Measurements from ENCODE around the gene MPZL2.

The MPZL2 gene

DNA sequence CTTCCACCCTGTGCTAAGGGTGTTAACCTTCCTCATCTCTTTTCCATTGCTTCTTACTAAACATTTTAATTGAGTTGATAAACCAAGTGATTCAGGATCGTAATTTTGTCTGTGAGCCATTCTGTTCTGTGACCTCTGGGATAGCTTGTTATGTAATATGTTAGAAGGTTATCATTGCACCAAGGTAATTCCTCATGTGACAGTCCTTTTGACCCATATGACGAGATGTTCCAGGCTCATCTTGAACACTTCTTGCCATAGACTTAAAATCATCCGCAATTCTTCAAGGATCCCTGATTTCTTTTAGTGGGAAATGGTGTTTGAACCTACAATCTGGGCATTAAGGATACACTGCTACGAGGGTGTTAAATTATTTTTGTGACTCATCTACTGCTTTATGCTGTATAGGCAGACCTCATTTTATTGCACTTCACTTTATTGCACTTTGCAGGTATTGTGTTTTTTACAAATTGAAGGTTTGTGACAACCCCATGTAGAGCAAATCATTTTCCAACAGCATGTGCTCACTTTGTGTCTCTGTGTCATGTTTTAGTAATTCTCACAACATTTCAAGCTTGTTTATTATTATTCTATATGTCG, 19.0 kb upstream of the MPZL2 start:
- no peak for DNase-seq

DNA sequence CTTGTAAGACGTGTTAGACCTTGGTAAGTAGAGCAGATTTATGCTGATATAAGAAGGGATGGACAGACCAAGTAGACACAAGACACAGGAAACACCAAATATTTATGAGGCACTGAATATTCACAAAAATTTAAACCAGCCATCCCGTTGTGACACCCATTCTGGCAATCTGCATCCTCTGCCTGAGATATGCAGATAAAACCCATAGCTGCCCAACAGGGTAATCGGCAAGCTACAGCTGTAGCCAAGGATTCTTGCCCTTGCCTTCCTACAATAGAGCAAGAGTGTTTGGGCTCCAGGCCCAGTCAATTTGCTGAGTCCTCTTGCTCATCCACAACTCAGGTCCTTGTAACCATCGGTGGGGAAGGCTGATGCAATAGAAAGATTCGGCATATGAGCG, 18.5 kb upstream of the MPZL2 start:
- DNase-seq: no peak

DNA sequence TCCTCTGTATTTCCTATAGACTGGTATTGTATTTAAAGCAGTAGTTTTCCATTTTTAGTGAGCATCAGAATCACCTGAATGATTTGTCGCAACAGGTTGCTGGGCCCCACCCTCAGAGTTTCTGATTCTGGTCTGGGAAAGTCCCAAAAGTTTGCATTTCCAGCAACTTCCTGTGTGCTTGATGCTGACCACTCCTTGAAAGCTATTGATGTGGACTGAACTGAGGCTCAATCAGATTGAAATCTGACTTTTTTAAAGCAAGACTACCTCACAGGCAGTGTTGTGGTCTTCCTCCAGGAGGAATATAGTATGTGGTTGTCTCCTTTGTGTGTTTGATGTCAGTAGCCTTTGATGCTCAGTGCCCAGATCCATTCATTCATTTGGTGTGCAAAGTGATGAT, 17.2 kb upstream of the MPZL2 start:
- no peak for DNase-seq

DNA sequence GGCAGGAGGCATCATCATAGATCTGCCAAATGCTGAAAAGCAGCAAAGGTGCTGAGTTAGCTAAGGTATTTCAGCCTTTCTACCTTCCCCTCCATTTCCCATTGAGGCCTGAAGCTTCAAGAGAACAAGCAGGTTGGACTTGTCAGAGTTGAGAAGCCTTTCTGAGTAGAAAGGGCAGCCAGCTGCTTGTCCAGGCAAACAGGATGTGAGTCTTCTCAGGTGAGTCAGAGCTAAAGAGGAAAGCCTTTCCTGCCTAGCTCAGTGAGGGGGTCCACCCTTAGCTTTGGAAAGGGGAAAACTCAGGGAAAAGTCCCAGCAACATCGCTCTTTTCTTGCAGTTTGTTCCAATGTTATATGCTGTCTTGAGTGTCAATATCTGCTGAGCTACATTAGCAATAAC, 13.2 kb upstream of the MPZL2 start:
- DNase-seq: no peak

DNA sequence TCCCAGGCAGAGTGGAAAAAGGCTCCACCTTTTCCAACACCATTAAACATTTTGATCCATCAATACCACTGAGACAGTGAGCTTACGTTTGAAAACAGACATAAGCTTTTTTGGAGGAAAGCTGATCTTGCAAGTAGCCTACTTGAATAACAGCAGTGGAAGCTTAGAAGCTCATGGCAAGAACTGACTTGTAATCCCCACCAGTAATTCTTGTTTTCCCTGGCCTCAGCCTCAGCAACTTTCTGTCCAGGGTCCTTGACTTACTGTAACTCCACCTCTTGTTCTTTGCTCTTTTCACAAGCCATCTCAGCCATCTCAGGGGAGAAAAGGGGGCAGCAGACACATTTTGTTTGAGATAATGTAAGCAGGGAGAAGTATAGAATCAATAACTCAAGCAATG, 12.3 kb upstream of the MPZL2 start:
- no peak for DNase-seq

DNA sequence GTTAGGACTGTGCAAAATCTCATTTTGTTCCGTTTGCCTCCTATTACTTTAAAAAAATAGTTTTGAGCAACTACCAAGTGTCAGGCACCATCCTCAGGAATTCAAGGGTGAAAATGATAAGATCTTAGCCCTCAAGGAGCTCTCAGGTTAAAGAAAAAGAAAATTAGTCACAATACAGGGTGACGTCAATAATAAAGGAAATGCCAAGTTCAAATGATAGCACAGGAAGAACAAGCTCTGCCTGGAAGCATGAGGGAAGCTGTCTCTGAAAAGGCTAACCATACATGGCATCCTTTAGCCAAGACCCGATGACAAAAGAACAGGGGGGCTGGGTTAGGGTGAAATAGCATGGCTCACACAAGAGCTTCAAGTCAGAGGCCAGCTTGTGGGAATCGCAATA, 11.1 kb upstream of the MPZL2 start:
- DNase-seq: no peak

DNA sequence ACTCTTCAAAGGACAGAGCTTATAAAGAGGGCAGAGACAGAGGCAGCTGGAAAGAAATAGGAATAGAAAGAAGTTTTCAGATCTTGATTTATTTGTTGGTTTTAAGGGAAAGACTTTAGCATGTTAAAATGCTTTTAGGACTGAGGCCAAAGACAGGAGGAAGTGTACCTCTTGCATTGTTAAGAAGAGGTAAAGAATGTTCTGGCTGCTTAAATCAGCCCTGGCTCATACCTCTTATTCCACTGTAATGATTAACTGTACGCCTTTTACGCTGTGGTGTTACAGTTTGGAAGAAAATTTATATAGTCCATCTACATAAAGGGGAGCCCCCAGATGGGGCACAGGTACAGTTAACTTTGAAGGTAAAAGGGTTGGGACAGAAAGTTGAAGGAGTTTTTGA, 10.1 kb upstream of the MPZL2 start:
- DNase-seq: no peak

DNA sequence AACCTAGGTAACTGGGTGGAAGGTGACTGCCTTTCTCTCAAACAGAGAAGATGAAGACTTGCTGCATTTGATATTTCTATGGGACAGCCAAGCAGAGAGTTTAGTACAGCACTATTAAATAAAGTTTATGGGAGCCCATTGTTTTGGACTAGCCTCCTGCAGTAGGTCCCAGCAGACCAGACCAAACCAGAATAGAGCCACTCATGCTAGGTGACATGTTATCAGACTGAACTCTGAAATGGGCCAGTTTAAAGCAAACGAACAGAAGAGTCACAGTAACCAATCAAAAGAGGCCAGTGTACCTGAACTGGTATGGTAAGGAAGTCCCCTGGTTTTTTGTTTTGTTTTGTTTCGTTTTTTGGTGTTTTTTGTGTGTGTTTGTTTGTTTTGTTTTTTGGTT, 7.9 kb upstream of the MPZL2 start:
- no peak for DNase-seq

DNA sequence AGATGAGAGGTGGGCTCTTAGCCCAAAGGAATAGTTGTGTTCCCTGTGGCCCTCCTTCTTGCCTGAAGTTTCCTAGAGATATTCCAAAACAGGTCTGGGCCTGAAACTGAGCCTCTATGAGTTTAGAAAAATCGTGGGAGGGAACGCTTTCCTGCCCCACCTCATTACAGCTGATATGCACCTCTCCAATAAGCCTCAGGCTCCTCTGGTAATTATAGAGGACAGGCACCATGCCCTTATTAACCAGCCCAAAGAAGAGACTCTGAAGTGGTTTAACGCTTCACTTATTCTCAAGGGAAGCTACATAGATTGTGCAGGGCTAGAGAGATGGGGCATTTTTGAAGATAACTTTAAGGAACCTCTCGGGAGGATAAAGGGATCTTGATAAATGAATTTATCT, 3.4 kb upstream of the MPZL2 start:
- DNase-seq: no peak

DNA sequence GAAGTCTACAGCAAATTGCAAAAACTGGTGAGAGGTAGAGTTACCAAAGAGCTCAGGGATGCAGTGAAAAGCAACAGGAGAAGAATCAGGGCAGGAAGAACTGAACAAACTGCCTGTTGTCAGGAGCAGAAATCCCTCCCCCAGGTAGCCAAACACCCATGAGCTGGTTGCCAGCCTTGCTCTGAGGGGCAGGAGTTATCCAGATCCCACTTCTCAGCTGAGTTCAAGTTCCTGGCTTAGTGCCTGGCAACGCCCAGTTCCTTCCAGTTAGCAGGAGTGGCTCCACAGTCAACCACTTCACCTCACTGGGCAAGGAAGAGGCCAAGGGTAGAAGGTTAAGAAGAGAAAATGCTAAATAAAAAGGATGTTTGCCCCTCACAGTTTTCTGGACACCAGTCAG, 1.9 kb upstream of the MPZL2 start:
- no peak for DNase-seq

DNA sequence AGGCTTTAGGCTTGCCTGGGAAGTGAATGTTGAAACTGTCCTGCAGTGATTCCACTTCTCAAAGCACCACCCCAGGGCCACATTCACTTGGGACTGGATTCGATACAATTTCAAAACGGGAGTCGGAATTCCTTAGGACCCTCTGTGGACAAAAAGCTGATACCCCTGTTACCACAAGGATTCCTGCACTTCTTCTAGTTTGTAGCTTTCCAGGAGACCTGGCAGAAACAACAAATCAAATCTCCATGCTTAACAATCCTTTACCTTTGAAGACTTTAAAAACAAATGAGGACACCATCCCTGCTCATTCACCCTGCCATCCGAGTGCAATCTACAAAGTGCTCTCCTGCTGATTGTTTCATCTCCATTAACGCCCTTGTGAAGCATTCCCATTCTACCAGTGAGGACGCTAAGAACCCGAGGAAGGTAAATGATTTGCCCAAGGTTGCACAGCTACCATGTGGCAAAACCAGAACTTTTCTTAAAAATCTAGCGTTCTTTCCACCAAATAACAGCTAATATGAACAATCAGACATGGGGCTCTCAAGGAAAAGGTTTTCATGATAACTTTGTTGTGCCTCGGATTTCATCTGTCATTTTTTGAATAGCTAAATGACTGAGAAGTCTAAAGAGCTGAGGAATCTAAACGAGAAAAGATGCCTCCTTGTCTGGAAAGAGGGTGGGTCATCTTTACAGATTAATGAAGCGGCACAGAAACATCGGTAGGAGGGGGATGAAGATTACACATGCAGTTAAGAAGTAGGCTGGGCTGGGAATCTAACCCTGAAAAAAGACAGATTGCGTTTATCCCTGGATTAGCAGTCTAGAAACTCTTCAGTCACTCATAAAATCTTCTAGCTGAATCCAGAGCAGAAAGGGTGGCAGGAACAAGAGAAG, 720 bp upstream of the MPZL2 start:
- DNase-seq: no peak

DNA sequence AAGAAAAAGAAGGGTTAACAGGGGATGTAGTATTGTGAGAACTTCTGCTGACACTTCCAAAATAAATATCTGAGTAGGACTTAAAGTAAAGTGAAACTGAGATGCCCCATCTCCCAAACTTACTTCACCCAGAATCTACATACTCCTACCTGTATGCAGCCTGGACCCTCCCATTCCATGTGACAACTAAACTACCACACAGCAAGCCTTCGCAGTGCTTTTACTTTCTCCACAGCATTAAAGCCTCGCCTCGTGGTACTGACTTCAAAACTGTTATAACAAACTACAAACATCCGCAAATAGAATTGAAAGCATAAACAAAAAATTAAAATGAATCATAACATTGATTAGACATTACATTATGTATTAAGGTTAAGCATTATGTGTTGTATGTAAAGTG, 985 bp downstream of the MPZL2 start:
- DNase-seq: no peak

DNA sequence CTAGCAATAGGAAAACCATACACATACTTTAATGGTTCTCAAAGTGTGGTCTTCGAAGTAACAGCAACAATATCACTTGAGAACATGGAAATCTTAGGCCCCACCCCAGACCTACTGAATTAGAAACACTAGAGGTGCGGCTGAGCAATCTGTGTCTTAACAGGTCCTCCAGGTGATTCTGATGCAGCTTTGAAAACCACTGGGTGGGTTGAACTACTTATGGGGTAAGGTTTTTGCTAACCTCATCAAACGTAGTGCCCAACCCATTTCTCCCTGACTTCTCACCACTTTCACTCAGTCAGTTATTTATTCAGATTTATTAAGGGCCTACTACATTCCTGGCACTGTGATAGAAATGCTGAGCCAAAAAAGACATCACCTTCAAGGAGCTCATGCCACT, 3.7 kb downstream of the MPZL2 start:
- DNase-seq: no peak

DNA sequence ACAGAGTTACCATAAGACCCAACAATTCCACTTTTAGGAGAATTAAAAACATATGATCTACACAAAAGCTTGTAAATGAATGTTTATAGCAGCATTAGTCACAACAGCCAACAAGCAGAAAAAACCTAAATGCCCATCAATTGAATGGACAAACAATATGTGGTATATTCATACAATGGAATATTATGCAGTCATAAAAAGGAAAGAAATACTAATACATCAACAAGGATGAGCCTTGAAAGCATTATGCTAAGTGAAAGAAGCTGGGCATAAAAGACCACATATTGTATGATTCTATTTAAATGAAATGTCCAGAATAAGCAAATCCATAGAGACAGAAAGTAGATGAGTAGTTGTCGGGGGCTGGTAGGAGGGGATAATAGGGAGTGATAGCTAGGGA, 5.0 kb downstream of the MPZL2 start:
- DNase-seq: no peak

DNA sequence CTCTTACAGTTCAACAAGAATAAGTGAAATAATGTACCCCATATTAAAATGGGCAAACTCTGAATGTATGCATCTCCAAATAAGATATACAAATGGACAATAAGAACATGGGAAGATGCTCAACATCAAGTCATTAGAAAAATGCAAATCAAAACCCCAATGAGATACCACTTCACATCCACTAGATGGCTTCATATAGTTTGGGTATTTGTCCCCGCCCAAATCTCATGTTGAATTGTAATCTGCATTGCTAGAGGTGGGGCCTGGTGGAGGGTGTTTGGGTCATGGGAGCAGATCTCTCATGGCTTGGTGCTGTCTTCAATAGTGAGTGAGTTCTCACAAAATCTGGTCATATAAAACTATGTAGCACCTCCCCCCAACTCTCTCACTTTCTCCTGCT, 5.7 kb downstream of the MPZL2 start:
- no peak for DNase-seq

DNA sequence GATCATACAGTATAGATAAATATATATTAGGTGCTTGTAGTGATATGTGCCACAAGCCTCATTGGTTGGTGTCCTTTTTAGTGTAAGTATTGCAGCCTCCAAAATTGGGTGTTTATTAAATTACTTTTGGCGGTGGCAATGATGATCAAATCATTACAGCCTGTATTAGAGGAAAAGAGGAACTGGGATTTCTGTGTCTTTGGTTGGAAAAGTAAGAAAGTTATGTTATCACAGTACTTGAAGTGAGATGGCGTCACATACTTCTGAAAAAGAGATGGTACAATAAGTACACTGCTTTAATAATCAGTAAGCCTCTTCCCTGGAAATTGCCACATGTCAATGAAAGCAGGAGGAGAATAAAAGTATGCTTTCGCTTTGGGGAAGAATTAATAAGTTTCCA, 11.4 kb downstream of the MPZL2 start:
- no peak for DNase-seq

DNA sequence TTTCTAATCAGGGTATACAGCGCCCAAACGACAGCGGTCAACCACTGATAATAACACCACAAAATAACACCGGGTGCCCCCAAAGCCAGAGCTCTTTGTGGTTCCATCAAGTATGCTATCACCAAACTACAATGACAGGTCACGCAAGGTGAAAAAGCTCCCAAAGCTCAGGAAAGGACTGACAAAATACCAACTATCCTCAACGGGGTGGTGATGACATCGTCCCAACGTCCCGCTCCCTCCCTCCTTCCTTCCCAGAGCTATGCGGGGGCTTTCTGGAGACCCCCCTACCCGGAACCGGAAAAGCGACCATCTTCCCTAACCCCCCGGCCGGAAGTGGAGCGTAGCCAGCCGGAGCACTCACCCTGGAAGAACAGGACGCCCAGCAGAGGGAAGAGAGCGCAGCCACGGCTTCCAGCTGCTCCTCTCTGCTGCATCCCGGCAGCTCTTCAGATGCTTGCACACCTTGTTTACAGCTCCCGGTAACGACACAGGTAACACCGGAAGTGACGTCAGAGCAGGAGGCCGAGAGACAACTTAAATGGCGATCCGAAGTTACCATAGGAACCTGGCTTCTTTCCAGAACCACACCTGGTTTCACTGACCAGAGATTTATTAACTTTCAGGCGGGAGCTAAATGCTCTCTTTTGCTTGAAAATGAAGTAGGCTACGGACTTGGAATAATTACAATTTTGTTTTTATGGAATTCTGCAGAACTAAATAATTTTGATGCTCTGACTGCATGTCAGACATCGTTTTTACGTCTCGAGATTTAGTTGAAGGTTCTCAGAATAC, 12.0 kb downstream of the MPZL2 start, which contains the start of gene MPZL3:
TSS of gene MPZL3 (minus strand) at position 508 of the 795 bp plus-strand sequence. CDS start at position 437, 71 bp downstream.
- peak; percentile 87 for DNase-seq

DNA sequence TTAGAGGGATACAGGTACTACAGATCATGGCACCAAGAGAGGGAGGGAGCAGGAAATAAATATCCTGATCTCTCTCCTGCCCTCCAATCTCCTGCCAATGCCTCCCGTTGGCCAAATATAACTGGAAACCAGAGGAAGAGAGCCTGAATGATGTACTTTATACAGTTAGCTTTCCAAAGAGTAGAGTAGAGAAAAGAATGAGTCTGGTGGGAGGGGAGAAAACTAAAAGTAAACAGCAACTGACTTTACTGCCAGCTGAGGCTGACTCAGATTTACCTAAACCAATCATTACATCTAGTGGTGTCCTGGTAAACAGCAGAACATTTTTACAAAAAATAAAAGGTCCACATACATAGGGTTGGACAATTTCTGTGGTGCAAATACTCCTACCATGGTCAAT, 17.1 kb downstream of the MPZL2 start:
- DNase-seq: no peak

DNA sequence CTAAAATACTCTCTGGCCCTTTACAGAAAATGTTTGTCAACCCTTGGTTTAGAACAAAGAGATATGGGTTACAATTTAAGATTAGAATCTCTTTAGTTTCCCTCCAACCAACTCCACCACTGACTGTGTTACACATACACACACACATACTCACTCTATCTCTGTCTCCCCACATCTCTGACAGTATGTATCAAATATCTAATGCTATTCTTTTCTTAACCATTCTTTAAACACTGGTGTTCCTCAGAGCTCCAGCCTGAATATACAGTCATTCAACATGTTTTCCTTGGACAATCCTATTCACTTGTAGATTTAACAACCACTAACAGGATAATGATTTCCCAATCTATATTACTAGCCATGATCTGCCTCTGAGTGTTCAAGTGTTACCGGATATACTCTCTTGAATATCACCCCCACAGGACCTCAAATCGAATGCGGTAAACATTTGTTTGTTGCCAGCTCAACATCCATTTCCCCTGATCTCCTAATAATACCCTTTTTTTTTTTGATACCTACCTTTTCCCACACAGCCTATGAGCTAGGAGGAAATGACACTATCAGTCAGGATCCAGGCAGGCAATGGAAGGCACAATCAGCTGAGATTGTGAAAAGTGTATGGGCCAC, 18.0 kb downstream of the MPZL2 start:
- DNase-seq: no peak

DNA sequence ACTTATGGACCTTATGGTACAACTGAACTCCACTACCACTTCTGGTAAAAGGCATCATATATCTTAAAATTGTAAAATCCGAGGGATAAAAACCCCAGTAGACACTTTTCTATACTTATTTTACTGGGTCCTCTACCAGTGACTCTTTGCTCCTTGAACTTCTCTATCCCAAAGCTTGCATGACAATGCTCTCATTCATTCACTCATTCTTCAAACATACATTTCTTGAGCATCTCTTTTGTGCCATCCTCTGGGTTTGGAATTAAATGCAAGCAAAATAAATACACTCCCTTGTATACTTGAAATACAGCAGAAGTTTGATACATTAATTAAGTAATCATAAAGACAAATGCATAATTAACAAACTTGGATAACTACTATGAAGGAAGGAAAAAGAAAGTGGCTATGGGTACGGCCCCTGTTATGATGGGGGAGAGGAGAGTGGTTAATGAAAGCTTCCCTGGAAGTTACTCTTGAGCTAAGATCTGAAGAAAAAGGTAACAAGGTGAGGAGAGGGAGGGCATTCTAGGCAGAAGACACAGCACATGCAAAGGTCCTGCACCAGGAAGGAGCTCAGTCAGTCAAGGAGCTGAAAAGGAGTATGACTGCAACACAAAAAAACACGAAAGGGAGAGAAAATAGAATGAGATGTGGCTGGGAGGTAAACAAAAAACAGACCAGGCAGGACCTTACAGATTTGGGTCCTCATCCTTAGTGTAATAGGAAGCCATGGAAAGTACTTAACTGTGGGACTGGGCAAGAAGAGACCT, 19.9 kb downstream of the MPZL2 start:
- DNase-seq: no peak

DNA sequence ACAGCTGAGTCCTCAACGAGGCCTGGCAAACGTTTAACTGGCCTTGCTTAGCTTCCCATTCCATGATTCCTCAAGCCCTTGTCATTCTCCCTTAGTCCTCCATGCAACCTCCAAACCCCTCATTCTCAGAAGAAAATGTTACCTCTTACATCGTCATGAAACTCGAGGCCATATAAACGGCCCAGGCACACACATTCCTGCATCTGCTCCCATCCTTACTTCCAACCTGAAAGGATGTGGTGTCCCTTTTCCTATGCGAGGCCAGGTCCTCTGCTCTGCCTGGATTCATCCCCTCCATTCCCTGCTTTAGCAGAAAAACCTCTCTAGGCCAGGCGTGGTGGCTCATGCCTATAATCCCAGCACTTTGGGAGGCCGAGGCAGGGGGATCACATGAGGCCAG, 20.9 kb downstream of the MPZL2 start:
- DNase-seq: no peak

DNA sequence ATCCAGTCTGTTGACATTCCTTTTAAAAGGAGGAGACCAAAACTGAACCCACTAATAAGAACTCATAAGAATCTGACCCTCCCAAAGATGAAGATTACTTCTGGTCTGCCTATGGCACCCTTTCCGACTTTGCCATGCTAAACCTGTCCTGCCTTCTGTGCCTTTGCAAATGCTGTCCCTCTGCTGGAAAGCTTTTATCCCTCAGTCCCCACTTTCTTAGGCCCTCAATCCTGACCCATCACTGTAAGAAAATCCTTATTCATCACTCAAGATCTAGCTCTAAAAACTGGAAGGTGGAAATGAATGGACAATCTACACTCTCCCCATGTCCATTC, 22.4 kb downstream of the MPZL2 start:
- no peak for DNase-seq

All from stimulated activated CD8-positive, alpha-beta memory T cell treated with anti-CD3 and anti-CD28 coated beads, Interleukin-4, amount 100 ng/mL, for 48 hours (primary cell).